Activated CD8-positive, alpha-beta memory T cell treated with anti-CD3 and anti-CD28 coated beads for 48 hours (primary cell): ENCODE data around the gene CDH4.

Source experiments
- DNase-seq, 3 experiments: peaks; one replicate each; pipeline ENCODE4 v3.0.0-alpha.2; 2020; ENCODE audit warnings: low read depth in 2 of 3, low spot score in 2 of 3

Gene CDH4

DNA sequence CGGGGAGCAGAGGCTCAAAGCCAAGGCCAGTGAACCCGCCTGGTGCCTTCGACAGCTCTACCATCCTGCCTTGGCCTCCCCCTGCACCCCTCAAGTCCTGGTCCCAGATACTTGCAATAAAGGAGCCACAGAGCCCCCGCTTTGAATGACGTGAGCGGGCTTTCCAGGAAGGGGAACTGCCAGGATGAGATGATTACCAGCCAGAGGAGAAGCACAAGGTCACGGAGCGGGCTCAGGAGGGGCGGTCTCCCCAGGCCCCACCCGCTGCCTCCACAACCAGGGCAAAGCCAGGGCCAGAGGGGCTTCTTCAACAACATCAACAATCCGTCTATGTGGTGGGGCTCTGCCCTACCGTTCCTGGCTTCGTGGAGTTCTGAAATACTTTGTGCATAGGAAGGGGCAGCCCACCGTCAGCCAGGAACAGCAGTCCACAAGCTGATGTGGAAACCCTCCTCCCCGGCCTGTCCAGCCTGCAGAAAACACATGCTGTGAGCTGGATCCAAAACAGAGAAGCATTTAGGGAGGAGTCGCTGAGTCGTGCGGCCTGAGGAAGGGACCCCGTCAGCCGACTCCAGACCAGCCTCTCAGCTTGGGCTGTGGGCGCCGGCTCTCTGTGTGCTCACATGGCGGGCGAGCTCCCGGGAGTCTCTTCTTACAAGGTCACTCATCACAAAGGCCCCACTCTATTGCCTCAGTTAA is 392.5 kb downstream of the CDH4 start:
- DNase-seq = no peak

GRCh38 chr20:61645732-61646131 is 393.7 kb downstream of the CDH4 start:
- no peak for DNase-seq

DNA sequence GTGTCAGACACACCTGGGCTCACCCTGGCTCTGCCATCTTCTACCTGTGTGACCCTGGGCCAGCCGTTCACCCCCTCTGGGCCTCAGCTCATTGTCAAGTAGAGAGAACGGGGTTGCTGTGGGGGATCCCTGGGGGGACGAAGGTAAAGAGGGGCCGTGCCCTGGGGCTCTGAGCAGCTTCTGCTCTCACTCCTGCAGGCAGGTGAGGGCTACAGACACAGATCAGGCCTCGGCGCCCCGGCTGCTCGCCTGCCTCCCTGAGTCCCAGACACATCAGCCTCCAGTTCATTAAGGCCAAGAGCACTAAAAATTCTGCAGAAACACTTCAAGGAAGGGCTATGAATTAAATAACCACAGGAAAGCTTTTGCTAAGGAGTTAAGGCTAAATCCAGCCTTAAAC is 394.4 kb downstream of the CDH4 start:
- DNase-seq = no peak

- DNase-seq = no peak
Observed at GRCh38 chr20:61646986-61647385, 394.9 kb downstream of the CDH4 start.

GRCh38 chr20:61647702-61648101 is 395.6 kb downstream of the CDH4 start:
- DNase-seq = no peak

DNA sequence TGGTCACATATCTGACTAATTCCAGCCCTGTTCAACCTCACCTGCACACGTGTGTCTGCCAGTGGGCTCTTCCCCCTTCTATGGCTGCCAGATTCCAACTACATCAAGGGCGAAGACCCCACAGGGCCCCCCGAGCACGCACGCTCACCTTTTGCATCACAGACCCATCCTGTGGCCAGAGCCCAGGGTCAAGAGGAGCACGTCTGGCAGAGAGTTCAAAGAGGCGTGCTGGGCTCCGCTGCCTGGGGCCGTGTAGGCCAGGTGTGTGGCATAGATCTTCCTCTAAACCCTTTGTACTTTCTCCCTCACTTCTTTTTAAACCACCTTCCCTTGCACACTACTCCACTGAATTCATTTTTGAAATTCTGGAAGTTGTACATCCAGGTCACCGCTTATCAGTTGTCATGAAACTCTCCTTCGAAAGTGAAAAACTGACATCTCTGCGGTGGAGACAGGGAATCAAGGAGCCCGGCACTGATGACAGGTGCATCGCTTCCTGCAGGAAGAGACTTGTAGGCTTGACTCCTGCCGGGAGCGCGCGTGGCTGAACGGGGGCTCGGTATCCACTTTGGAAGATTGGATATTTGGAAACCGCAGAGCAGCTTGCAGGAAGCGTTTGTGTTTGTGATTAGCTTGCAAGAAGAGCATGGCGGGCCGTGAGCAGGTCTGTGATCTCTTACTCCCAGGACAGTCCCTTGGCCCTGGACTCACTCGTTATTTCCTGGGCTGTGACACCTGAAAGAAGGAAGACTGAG is 397.2 kb downstream of the CDH4 start:
- no peak for DNase-seq

DNA sequence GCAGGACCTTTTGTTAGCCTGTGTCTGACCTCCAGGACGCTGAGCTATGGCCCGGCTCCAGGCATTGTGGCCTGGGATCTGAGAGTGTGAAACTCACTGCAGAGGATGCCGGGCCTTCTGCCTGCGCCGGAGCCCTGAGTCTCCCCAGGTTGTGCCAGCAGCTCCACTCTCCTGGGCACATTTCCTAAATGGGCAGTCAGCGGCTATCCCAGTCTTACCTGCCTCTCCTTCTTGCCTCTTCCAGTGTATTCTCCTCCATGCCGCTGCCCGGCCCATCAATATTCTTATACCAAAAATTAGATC is 397.8 kb downstream of the CDH4 start:
- DNase-seq = no peak

DNA sequence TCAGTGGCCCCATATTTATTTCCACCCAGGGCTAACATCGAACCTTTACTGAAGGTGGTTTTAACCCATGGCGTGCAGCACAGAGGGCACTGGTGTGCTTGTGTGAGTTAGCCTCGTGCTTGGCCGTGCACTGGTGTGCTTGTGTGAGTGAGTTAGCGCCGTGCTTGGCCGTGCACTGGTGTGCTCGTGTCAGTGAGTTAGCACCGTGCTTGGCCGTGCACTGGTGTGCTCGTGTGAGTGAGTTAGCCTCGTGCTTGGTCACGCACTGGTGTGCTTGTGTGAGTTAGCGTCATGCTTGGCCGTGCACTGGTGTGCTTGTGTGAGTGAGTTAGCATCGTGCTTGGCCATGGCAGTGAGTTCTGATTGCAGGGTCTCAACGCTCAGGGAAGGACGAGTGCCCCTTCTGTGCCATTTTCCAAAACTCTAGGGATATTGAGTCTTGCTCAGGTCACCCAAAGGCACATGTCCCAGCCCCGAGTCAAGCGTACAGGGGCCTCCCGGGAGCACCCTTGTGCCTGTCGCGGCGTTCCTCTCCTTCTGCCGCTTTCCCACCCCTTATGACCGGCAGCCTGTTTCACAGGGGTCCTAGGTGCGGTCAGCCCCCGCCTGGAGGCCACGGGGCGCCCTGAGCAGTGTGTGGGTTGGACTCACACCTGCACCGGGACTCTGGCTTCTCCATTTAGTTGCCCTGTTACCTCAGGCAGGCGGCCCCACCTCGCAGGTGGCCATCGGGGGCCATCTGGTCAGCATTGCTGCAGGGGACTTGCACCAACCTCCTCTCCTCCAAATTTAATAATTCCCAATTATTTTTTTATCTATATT is 399.1 kb downstream of the CDH4 start:
- DNase-seq = no peak

- no peak for DNase-seq
Observed at GRCh38 chr20:61652146-61652545, 400.1 kb downstream of the CDH4 start.

DNA sequence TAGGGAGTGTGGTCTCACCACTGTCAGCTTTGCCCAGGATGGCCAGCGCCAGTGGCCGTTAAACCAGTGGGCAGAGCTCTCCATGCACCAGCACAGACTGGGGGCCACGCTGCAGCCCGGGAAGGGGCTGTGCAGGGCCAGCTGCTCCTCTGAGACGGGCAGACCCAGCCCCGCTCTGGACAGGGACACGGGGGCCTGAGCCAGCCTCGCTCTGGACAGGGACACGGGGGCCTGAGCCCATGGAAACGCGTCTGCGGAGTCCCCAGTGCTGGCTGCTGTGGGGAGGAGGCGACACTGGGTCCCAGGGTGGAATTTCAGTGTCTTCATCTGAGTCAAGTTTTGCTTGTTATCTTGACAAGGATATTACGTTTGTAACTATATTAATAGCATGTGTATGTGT is 402.7 kb downstream of the CDH4 start:
- no peak for DNase-seq

DNA sequence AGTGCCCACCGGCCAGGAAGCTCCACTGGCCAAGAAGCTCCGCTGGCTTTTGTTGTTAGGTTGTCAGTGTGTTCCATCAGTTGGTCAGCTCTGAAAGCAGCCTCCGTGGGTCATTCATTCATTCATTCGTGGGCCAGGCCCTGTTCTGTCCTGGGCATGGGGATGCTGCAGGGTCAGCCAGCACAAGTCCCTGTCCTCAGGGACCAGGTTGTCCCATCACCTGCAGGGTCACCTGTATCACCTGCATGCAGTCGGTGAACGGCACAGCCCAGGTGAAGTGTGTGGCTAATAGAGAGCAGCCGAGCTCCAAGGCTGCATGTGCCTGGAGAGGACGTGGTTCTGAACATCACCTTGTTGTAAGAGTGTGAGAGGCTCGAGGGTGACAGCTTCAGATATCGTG is 403.5 kb downstream of the CDH4 start:
- no peak for DNase-seq

- no peak for DNase-seq
Observed at GRCh38 chr20:61656198-61656597, 404.1 kb downstream of the CDH4 start.

GRCh38 chr20:61657721-61658377 is 405.8 kb downstream of the CDH4 start:
- no peak for DNase-seq

- DNase-seq = no peak
Observed at GRCh38 chr20:61658563-61658962, 406.5 kb downstream of the CDH4 start.

DNA sequence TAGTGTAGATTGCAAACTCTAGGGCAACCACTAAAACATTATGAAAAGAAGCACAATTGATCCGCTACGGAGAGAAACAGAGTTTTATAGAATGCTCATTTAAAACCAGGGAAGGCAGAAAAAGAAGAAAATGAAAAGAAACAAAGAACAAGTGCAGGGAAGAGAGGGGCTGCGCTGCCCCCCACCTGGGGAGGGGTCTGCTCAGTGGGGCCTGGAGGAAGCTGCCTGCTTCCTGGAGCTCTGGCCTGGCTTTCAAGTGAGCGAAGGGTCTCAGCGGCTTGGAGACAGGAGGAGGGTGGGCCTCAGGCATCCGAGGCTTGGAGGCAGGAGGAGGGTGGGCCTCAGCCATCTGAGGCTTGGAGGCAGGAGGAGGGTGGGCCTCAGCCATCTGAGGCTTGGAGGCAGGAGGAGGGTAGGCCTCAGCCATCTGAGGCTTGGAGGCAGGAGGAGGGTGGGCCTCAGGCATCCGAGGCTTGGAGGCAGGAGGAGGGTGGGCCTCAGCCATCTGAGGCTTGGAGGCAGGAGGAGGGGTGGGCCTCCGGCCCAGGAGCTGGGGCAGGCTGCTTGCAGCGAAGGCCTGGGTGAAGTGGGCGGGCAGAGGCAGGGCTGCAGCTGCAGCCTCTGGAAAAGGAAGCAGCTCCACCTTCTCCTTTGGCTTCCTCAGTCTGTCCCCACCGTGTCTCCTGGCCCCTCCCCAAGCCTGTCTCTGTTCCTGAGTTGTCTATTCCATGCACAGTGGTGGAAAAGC is 407.4 kb downstream of the CDH4 start:
- no peak for DNase-seq

DNA sequence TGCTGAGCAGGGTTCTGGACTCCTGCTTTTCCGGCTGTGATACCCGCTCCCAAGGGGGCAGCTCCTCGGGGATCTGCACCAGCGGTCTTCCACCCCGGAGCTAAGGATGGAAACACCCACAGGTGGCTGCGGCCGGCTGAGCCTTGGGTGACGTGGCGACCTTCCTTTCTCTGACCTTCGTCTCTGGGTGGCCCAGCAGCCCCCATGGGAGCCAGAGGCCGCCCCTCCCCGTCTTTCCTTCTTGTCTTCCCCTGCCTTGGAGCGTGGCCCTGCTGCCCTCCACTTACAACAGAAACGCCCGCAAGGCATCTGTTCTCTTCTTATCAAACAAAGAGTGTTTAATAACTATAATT is 407.9 kb downstream of the CDH4 start:
- no peak for DNase-seq

DNA sequence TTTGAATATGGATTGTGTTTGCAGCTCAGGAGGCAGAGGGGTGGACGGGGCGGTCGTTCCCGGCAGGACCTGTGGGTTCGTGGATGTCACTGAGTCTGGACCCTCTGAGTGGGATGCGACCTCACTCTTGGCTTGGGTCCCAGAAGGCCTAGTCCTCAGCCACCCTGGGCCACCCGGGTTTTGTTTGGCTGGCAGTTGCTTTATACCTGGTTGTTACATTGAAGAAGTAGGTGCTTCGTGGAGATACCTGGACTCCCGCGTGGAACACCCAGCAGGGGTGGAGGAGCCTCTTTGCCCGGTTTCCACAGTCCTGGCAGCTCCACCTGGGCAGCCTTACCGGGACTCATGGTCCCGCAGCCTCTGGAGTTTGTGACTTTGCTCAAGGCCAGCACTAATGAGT is 408.5 kb downstream of the CDH4 start:
- no peak for DNase-seq

DNA sequence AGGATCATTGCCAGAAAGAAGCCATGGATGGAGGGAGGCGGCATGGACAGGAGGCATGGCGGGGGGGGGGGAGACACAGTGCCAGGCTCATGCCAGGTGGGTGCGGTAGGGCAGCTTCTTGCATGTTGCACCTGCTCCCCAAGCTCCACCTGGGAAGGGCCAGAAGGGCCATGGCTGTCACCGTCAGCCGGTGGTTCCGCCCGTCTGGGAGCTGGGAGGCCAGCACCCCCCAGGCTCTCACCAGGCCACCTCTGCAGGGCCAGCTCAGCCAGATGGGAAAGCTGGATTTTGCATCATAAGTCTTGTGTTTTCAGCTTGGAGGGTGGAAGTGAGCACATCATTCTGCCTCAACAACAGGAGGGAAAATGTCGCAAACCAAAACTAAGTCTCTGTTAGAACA is 409.0 kb downstream of the CDH4 start:
- no peak for DNase-seq

GRCh38 chr20:61661583-61661982 is 409.5 kb downstream of the CDH4 start:
- DNase-seq = no peak

DNA sequence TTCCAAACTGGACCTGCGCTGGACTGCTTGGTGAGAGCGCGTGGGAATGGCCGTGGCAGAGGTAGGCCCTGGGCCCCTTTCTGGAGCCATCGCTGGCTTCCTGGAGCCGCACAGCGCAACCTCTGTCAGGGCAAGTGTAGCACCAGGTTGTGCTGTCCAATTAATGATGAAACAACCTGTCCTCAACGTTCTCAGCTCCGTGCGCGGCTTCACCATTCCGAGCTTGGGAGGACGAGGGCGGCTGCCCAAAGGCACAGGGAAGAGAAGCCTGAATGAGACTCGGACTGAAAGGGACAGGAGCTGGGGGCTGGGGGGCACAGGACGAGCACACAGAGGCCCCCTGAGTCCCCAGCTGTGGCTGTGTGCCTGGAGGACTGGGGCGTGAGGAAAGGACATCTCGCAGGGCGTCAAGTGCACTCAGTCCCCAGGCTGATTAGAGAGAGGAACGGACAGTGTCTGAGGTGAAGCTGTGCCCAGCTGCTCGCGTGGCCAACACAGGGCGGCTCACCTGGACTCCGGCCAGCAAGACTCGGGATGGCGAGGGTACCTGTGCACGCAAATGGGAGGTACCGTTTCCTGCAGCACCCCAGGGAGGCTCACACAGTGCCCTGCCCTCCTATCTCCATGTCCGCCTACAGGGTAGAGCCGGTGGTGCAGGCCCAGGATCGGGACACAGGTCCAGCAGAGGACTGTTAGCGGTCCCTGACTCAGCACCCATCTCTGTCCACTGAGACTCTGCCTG is 410.3 kb downstream of the CDH4 start:
- DNase-seq = no peak
